HG03097 (cell line): ENCODE measurements around the gene HS3ST5.
"Not testable (repeated sequence)": the region's sequence is repeated elsewhere in the genome, so short reads cannot be mapped to it uniquely, and the experiment has no call there.

Source experiments
- ATAC-seq: cut with Tn5 transposase; IDR thresholded peaks from one replicate; pipeline ENCODE4 v1.9.1; 2021; ENCODE audit not compliant: unreplicated experiment, low FRiP score

HS3ST5 gene

DNA sequence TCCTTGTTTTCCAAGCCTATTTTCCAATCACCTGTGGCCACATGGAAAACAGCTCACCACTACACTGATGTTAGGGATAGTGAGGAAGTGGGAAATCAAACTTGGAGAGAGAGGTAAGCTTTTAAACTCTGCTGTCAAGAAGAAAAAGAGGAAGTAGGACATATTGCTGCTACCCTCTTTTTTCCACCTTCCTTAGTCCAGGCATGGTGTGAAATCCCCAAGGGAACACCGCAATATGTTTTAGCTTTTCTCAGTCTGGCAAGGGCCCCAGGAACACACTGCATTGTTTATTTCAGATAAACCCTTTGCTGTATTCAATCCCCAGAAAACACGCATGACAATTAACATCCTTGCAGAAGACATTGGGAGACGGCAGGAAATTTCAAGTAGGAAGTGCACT, 61.3 kb downstream of the HS3ST5 start:
- no peak for ATAC-seq

DNA sequence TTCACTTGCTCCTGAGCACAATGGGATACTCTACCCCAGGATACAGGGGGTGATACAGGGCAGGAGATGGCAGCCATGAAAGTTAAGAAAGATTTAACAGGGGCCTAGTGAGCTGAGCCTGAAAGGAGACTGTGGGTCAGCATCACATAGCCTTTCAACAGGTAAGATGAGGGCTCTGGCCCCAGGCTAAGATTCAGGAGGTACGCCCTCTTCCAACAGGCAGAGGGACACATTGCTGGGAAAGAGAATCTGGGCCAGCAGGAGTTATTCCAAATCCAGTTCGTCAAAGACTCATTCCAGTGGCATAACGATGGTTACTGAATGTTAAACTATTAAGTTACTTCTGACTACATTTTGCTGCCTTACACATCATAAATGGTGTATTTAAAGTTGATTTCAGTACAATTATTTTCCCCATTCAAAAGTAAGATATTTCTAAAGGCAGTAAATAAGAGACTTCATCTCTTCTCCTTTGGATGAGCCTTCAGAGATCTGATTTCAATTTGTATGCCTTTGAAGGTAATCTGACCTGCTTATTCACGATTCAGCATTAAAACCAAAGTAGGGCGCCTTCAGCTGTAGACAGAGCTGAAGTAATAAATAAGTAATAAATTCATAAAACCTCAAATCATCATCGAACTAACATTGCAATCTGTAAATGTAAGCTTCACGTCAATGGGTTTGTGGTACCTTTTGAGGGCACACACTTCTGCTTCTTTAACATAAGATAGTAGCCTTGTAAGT, 62.4 kb downstream of the HS3ST5 start:
- ATAC-seq = no peak

DNA sequence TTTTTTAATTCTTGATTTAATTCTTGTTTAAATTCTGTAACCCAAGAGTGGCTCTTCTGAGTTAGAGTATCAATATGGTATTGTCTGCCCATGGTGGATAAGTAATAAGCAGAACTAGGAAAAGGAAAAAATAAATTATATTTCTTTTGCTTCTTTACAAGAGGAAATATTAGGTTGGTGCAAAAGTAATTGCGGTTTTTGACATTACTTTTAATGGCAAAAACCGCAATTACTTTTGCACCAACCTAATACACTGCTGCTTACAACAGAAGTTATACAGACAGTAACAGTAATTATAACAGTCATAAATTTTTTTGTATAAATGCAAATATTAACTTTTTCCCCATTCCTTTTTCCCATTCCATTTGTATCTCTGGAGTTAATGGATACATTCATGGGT, 65.6 kb downstream of the HS3ST5 start:
- no peak for ATAC-seq

DNA sequence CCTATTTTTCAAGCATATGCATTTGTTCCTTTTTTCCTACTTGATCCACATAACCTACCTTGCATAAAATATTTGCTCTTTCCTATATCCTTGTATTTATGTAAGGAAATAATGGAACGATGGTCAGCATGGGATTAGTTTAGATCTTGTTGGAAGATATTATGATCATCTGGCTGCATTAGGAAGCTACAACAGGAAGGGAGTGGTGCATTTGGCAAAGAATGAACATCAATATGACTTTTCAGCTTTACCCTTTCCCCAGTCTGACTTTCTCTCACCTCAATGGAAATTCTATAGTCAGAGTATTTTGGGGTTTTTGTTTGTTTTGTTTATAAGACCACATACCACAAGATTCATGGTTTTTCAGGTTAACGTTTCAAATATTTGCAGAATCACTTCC, 66.0 kb downstream of the HS3ST5 start:
- ATAC-seq = no peak

DNA sequence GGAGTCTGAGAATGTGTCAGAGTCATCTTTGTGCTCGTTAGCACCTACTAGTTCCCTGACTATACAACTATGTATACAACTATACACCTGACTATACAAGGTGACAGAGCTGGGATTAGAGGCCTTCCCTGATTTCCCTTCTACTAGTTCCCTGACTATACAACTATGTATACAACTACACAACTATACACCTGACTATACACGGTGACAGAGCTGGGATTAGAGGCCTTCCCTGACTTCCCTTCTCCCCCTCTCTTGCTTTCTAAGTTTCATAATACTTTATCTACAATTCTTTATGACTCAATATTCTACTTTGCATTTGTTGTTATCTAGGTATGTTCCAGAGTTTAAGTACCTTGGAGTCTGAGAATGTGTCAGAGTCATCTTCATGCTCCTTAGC, 68.0 kb downstream of the HS3ST5 start:
- no peak for ATAC-seq

DNA sequence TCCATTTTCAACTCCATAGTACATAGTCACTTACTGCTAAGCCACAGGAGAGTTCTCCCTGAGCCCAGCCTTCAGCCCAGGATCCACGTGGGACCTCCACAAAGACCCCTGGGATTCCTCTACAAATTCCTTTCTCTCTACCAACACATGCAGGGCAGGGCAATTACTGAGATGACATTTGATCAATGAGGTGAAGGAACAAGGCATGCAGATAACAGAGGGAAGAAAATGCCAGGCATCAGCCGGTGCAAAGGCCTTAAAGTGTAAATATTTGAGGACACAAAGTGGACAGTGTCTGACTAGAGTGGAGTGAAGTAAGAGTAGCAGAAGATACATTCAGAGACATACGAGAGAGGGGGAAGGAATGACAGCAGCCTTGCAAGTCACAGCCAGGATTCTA, 70.2 kb downstream of the HS3ST5 start:
- no peak for ATAC-seq

DNA sequence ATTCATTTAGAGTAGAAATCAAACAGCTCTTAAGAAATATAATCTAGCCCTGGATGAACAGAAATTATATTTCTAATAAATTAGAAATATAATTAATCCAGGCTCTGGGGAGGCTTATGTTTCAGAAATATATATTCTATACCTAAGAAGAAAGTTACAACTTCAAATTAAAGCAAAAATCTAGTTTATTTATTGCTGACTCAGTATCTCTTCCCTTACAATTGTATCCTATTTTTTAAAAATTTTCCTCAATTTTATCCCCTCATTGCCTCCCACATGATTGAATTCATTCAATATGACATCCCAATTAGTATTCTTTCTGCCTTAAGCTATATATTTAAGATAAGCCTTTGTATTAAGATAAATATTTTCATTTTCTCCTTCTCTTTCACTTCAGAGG, 71.4 kb downstream of the HS3ST5 start:
- no peak for ATAC-seq

DNA sequence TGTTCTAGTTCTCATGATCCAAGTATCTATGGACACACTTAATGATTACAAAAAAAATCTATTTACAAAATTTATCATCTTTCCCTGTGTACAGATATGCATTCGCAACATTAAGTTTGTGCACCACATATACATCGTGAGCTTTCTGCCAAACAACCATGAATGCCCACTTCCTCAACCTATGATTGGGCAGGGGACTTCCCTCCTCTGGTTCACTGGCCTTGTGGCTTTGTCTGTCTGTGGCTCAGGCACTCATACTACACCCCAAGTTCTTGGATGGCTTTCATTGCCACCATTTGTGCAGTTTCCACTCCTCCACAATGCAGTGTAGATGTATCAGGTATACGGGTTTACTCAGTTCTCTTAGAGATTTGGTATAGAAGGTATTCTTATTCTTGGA, 74.9 kb downstream of the HS3ST5 start:
- no peak for ATAC-seq

DNA sequence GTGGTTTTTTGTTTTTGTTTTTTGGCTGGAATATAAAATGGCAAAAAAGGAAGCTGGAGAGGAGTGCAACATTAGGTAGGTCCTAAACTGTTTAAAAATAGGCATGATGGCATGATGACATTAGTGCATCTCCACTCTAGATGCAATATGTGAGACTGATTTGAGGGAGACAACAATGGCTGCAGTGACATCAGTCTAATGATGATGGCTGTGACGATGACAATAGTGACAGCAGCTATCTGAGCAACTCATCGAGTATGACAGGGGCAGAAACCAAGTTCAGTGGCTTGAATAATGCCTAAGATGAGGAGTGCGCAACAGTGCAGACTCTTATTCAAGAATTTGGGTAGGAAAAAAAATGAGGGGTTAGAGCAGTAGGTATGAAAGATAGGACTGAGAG, 82.0 kb downstream of the HS3ST5 start:
- ATAC-seq = no peak

DNA sequence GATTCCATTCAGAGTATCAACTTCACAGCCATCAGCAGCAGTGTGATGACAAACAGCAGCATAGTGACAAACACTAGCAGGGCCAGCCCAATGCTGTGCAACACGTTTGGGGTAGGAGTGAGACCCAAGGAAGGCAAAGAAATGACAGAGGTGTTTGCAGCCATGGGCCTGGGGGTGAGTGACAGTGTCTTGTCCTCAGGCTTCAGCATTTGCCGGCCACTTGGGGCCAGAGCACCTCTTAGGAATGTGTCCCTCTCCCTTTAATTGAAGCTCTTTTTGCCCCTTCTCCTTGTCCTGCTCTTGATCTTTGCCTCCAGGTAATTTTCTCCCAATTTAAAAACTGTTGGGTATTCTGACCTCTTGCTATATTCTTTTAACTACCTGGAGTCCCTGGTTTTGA, 84.4 kb downstream of the HS3ST5 start:
- ATAC-seq = no peak

DNA sequence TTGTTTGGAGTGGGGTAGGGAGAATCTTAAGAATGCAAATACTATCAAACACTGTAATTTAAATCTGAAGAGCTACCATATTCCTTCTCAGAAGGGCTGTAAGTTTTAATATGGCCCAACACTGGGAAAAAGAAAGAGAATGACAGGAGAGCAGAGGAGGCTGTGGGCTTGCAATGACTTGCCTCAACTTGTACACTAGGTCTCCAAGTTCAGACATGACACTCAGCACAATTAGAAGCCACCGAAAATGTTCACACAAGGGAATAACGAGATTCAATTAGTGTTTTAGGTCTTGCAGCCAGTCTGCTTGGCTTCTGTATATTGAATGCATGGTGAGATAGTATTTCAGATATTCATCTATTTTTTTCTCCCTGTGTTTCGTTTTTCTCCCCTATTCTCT, 89.4 kb downstream of the HS3ST5 start:
- ATAC-seq = no peak

DNA sequence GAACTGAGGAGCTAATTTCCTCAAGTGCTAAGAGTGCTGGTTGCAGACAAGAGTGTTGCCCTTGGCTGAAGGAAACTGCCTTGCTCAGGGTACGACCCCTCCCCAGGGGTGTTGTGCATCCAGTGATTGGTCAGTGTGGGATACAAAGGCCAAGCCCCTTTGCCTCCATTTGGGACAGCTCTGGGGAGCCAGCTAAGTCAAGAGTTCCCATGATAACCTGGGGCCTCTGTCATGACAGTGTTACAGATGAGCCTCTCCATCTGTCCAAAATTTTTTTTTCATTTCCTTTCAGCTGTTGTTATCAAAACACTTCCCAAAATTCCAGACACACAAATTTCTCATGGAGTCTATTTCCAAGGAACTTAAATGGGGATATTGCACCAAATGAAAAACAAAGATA, 93.3 kb downstream of the HS3ST5 start:
- ATAC-seq = no peak

DNA sequence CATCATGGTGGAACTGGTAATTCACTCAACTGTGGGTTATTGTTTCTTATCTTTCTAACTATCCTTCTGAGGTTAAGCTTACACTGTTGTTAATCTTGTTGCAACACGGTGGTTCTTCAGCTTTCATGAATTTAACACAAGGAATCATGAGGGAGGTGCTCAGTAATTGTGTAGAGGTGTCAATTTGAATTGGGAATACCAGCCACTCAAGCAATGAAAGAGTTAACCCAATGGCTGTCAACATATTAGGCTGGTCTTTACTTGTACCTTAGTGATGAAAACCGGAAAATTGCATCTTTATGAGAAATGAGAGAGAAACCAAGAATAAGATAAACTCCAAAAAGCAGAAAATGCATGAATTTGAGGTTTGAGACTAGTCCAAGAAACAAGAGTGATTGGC, 95.7 kb downstream of the HS3ST5 start:
- ATAC-seq = no peak

DNA sequence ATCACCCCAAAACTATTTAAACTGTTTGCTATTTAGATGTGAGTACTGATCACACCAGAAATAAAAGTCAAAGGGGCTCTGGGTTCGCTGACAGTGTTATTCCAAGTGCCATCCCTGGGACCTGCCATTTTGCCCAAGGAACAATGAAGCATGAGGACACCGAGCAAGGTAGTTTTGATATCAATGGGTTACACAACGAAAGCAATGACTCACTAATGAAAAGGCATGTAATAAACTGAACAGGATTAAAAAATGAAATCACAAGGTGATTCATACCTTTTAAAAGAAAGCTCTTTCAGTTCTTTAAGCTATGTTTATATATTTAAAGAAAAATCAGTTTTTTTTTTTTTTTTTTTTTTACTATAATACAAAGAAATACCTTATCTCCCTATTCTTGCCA, 102.0 kb downstream of the HS3ST5 start:
- ATAC-seq = no peak

DNA sequence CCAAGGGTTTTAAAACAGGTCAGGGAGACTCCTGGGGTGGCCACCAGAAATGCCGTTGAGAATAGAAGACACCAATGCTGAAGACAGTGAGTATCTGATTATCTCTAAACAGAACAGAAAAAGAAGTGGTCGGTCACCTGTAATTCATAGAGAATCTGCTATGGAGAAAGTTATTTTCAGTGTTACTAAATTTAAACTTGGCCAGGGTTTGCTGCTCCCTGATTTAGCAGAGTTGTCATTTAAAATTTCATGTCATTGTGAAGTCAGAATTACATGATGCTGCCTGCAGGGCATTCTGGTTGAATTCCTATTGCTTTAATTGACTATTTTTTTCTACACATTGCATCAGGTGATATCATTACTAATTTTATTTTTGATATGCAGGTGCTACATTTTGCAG, 114.1 kb downstream of the HS3ST5 start:
- no peak for ATAC-seq

DNA sequence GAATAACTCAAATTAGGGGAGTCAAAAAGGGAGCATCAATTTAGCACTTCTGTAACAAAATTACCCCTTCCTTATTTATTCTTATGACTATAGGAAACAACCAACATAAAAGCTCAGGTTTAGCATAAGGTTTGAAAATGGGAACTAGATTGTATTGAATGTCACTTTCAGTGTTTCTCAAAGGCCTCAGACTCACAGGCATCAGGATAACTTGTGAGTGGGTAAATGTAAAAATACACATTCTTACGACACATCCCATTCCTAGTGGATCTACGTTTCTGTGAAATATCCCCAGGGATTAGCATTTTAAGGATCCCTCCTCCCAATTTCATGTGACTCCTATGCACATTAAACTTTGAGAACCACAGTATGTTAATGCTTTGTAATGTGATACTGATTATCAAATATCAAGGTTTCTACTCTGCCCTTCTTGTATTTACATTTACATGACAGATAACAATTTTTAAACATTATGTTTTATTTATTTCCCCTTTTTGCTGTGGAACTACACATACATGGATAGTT, 114.8 kb downstream of the HS3ST5 start:
- no peak for ATAC-seq

DNA sequence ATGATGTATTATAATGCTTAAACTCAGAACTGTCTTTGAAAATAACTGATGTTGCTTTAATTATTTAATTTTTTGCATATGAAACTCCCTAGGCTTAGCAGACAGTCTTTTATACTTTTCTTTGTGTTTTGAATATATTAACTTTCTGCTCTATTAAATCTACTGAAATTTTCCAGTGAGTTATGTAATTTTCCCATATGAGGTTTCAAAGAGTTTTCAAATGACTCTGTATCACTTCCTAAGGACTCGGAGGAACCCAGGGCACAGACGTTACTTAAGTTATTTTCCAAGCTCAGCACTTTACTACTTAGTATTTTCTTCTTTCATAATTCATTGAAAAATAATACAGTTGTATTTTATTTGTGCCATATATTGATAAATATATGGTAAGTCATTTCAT, 122.6 kb downstream of the HS3ST5 start:
- ATAC-seq = no peak

DNA sequence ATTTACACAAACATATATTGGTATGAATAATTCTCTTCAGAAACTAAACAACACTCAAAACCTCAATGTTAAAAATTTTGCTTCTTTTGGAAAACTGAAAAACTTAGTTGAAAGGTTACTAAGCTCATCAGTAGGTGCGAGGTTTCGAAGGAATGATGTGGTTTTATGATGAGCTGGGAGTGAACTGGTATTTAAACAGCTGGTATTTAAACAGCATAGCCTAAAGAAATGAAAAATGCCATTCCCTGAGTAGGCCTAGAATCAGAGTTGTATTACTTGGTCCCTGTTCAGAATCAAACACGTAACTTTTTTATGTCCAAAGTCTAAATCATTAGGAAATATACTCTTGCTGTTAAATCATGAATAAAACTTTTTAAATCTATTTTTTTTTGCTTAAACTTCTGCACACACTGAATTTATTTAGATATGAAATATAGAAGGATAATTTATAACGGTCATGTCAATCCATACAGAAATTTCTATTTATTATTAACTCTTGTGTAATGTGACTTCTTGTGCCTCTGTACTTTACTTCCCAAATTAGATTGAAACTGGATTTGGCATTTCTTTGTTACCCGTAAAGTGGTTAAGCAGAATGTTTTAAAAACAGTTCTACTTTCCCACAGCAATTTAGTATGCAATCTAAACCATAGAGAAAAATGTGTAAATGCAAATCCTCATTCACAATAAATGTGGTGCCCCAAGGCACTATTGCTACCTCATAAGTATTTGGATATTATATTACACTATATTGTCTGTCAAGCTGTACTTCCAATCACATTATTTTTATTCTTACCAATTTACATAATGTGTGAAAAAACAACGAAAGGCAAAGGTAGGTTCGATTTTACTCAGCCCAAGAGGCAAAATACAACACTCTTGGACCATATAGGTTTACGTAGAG, 124.1 kb downstream of the HS3ST5 start:
- no peak for ATAC-seq

DNA sequence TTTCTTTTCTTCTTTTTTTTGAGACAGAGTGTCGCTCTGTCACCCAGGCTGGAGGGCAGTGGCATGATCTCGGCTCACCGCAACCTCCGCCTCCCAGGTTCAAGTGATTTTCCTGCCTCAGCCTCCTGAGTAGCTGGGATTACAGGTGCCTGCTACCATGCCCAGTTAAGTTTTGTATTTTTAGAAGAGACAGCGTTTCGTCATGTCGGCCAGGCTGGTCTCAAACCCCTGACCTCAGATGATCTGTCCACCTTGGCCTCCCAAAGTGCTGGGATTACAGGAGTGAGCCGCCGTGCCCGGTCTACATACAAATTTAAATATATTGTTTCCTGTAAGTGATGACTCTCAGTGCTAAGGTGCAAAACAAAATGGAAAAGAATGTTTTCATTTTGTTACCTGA, 124.8 kb downstream of the HS3ST5 start:
- ATAC-seq = not testable (repeated sequence)

DNA sequence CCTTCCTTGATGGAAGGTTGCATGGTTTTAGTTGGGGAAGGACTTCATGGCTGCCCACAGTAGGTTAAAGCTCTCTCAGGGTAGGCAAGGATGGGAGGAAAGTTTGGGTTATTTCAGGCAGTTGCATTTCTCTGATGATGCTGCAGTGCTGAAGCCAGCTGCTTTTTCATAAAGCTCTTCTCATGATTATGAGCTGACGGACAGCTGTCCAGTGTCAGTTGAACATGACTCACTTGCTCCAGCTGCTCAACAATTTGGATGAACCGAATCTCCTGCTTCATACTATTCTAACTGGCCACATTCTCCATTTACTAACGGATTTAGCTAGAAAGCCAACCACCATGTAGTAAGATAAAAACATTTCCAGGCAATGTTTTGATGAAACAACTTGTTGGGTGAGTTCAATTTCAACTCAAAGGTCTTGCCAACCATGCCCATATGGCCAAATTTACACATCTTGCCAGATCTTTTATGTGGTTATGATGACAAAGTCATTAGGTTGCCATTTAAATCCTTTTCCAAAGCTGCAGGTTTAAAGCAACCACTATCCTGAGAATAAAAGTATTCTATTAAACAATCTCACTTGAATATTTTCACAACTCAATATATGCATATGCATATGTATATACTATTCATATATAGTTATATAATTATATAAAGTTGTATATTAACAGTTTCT, 125.9 kb downstream of the HS3ST5 start:
- no peak for ATAC-seq

DNA sequence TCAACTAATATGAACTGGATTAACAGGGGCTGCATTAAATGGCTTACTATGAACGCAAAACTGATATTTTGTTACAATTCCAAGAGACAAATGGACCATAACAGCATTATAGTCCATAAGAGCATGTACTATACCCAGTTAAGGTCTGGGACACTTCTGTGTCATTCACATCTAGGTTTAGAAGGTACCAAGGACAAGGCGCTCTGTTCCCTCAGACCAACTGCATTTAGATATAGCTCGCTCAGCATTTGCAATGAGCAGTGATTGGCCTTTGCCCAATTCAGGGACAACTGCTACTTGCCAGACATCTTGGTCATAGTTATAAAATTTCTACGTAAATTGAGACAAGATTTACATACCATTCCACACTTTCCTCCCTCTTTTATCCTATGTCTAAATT, 132.4 kb downstream of the HS3ST5 start:
- ATAC-seq = no peak
